OCI-LY7 (cell line): ENCODE measurements around the gene CIAO1.

ENCODE experiments used
- EZH2phosphoT487 ChIP-seq: fragments of 200-600 bp; sonication (generic); IDR thresholded peaks from 2 replicates; pipeline ENCODE4 v1.6.1; 2018; ENCODE audit warnings: low read depth, borderline replicate concordance, mild to moderate bottlenecking, mixed run types, antibody characterized with exemption, low read length, moderate library complexity, mixed read lengths
- TF ChIP-seq, protein P1 (sequence below): fragments of 200-600 bp; sonication (generic); conservative IDR thresholded peaks from 2 replicates; pipeline ENCODE4 v1.5.1; 2014; ENCODE audit warnings: mild to moderate bottlenecking, antibody characterized with exemption, low read length, moderate library complexity, mixed read lengths

DNA sequence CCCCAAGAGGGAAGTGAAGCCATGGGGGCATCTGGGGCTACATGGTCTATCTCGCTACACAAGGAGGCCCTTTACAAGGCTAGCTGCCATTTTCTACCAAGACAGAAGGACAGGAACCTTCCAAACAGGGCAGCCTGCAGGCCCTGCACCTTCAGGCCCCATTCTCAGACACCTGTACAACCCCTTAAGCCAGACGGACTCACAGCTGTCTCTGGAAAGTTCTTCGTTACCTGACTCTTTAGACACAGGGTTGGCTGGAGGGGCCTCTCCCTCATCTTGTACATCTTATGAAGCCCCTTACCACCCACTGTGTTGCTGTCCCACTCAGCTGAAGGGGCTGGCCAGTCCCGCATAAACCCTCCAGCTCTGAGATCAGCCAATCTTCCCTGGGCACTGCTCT is 17.4 kb upstream of the CIAO1 start:
- TF ChIP-seq, protein P1, sequence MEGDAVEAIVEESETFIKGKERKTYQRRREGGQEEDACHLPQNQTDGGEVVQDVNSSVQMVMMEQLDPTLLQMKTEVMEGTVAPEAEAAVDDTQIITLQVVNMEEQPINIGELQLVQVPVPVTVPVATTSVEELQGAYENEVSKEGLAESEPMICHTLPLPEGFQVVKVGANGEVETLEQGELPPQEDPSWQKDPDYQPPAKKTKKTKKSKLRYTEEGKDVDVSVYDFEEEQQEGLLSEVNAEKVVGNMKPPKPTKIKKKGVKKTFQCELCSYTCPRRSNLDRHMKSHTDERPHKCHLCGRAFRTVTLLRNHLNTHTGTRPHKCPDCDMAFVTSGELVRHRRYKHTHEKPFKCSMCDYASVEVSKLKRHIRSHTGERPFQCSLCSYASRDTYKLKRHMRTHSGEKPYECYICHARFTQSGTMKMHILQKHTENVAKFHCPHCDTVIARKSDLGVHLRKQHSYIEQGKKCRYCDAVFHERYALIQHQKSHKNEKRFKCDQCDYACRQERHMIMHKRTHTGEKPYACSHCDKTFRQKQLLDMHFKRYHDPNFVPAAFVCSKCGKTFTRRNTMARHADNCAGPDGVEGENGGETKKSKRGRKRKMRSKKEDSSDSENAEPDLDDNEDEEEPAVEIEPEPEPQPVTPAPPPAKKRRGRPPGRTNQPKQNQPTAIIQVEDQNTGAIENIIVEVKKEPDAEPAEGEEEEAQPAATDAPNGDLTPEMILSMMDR: no peak
- no peak for TF ChIP-seq EZH2phosphoT487
